ENCODE results near the gene SIRT2.

Gene SIRT2

DNA sequence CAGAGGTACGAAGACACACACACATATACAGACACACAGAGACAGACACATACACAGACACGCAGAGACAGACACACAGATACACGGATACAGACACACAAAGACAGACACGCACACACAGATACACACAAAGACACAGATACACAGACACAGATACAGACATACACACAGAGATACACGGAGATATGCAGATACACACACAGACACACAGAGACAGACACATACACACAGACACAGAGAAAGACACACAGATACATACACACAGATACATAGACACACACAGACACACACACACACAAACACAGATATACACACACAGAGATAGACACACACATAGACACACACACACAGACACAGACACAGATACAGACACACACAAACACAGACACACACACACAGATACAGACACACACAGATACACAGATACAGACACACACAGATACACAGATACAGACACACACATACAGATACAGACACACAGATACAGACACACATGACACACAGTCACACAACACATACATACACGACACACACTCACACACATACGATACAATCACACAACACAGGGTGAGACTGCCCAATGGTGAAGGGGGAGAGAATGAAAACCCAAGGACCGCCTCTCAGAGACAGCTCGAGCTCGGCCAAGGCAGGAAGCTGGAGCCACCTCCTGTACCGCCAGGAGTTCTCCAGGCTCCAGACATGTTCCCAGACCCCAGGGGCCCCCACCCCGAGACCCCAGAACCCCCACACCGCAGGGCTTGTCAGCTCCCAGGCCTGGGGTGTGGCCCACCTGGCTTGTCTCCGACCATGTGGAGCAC lies 21.4 kb upstream of the SIRT2 start:
- Histone ChIP-seq H3K36me3 (ENCODE audit: control insufficient read depth in 2 of 2, insufficient read depth in 2 of 2, low read length in 2 of 2) (peaks cover 5 to 21% of the 10 kb centered on the region in 2 donors), H3K9ac (ENCODE audit: low read depth in 1 of 2, low read length in 2 of 2) (no peak overlapping the region), H3K4me3 (ENCODE audit: low read length in 2 of 2) (no peak overlapping the region), H3K27ac (ENCODE audit: low read depth in 2 of 2, low read length in 2 of 2) (no peak overlapping the region), H3K9me3 (ENCODE audit: control insufficient read depth in 2 of 2, low read length in 2 of 2) (no peaks in the 10 kb centered on the region), H3K27me3 (ENCODE audit: control insufficient read depth in 2 of 2, insufficient read depth in 2 of 2, low read length in 2 of 2) (no peaks in the 10 kb centered on the region), H3K4me1 (ENCODE audit: control insufficient read depth in 2 of 2, insufficient read depth in 2 of 2, low read length in 2 of 2) (no peaks in the 10 kb centered on the region)

DNA sequence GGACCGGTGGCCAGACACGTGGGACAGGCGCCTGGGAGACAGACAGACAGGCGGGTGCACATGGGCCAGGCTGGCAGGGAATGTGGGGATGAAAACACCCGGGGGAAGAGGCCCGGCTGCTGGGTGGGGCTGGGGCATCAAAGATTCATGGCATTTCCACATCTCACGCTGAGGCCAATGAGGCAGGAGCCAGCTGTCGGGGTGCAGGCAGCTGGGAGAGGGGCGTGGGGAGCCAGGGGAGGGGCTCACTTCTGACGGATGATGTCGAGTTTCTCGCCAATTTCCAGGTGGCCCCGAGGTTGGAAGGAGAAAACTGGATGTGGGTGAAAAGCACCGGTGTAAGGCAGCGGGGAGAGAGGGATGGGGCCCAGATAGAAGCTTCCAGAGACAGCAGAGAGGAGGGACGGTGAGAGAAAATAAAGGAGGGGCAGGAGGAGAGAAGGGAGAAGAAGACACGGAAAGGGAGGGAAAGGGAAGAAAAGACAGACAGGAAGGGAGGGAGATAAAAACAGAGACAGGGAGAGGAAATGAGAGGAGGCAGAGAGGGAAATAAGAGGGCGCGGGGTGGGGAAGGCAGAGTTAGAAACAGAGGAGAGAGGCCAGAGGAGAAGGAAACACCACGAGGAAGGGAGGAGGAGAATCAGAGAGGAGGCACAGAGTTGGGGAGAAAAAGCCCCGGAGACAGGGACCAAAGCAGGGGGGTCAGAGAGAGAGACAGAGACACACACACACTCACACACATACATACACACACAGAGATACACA lies 20.6 kb upstream of the SIRT2 start:
- no peaks in the 10 kb centered on the region for H3K27me3 ChIP-seq (ENCODE audit: control insufficient read depth in 2 of 2, insufficient read depth in 2 of 2, low read length in 2 of 2)
- H3K4me3 ChIP-seq (ENCODE audit: low read length in 2 of 2): no peak overlapping the region
- no peak overlapping the region for H3K27ac ChIP-seq (ENCODE audit: low read depth in 2 of 2, low read length in 2 of 2)
- no peaks in the 10 kb centered on the region for H3K9me3 ChIP-seq (ENCODE audit: control insufficient read depth in 2 of 2, low read length in 2 of 2)
- no peak overlapping the region for H3K9ac ChIP-seq (ENCODE audit: low read depth in 1 of 2, low read length in 2 of 2)
- H3K4me1 ChIP-seq (ENCODE audit: control insufficient read depth in 2 of 2, insufficient read depth in 2 of 2, low read length in 2 of 2): no peaks in the 10 kb centered on the region
- H3K36me3 ChIP-seq (ENCODE audit: control insufficient read depth in 2 of 2, insufficient read depth in 2 of 2, low read length in 2 of 2): peaks cover 0 to 15% of the 10 kb centered on the region in 2 donors

DNA sequence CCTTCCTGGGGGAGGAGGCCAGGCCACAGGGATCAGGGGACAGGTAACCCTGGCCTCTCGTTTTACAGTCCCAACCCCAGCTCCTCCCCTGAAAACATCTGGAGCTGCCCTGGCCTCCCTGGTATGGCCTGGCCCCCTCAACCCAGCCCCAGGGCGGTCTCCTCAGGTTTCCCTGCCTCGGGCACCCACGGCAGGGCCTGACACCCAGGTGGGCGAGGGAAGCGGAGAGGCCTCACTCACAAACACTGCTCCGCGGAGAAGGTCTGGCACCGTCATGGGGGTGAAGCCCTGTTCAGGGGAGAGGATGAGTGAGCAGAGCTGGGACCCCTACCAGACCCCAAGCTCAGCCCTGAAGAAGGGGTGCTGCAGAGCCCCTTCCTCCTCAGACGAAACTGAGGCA lies 19.1 kb upstream of the SIRT2 start:
- H3K36me3 ChIP-seq (ENCODE audit: control insufficient read depth in 2 of 2, insufficient read depth in 2 of 2, low read length in 2 of 2): peaks cover 0 to 6% of the 10 kb centered on the region in 2 donors
- no peaks in the 10 kb centered on the region for H3K4me1 ChIP-seq (ENCODE audit: control insufficient read depth in 2 of 2, insufficient read depth in 2 of 2, low read length in 2 of 2)
- no peak overlapping the region for H3K4me3 ChIP-seq (ENCODE audit: low read length in 2 of 2)
- no peak overlapping the region for H3K9ac ChIP-seq (ENCODE audit: low read depth in 1 of 2, low read length in 2 of 2)
- no peaks in the 10 kb centered on the region for H3K9me3 ChIP-seq (ENCODE audit: control insufficient read depth in 2 of 2, low read length in 2 of 2)
- H3K27me3 ChIP-seq (ENCODE audit: control insufficient read depth in 2 of 2, insufficient read depth in 2 of 2, low read length in 2 of 2): no peaks in the 10 kb centered on the region
- no peak overlapping the region for H3K27ac ChIP-seq (ENCODE audit: low read depth in 2 of 2, low read length in 2 of 2)

DNA sequence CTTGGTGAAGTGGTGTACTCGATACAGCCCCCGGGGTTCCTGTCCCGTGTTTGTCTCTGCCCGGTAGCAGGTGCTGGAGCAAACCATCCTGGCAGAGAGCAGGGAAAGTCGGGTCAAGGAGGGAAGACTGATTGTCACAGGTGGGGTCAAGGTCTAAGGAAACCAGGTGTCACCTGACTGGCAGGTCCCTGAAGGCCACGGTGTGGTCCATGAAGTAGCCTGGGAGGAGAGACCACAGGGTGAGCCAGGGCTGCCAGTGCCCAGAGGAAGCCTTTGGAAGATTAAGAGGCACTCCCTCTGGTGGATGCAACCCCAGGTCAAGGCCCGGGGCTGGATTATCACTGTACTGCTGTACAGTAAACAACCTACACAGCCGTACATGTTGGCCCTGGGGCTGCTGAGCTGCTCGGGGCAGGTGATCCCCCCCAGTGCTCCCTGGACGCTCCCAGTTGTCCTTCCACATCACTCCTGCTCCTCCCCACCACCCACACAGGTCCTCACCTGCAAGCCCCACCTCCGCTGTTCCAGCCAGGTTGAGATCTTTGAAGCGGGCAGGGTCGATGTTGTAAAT lies 18.6 kb upstream of the SIRT2 start:
- H3K36me3 ChIP-seq (ENCODE audit: control insufficient read depth in 2 of 2, insufficient read depth in 2 of 2, low read length in 2 of 2): peaks cover 0 to 6% of the 10 kb centered on the region in 2 donors
- no peaks in the 10 kb centered on the region for H3K9me3 ChIP-seq (ENCODE audit: control insufficient read depth in 2 of 2, low read length in 2 of 2)
- H3K27ac ChIP-seq (ENCODE audit: low read depth in 2 of 2, low read length in 2 of 2): no peak overlapping the region
- H3K27me3 ChIP-seq (ENCODE audit: control insufficient read depth in 2 of 2, insufficient read depth in 2 of 2, low read length in 2 of 2): no peaks in the 10 kb centered on the region
- H3K4me1 ChIP-seq (ENCODE audit: control insufficient read depth in 2 of 2, insufficient read depth in 2 of 2, low read length in 2 of 2): no peaks in the 10 kb centered on the region
- no peak overlapping the region for H3K9ac ChIP-seq (ENCODE audit: low read depth in 1 of 2, low read length in 2 of 2)
- no peak overlapping the region for H3K4me3 ChIP-seq (ENCODE audit: low read length in 2 of 2)

DNA sequence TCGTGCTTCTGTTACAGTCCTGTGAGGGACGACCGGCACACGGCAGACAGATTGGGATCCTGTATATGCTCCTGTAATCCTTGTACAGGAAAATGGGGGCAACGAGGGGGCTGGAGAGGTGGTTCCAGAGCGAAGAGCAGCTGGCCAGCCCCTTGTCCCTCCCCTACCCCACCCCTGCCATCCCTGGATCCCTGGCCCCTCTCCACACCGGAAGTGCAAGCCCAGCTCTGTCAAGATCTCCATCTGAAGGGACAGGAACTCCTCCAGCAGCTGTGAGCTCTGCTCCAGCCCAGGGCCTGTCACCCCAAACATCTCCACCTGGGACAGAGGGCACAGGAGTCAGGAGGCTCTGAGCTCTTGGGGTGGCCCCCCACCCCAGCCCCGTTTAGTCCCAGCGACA lies 18.1 kb upstream of the SIRT2 start:
- Histone ChIP-seq H3K4me3 (ENCODE audit: low read length in 2 of 2) (no peak overlapping the region), H3K9ac (ENCODE audit: low read depth in 1 of 2, low read length in 2 of 2) (no peak overlapping the region), H3K27ac (ENCODE audit: low read depth in 2 of 2, low read length in 2 of 2) (no peak overlapping the region), H3K27me3 (ENCODE audit: control insufficient read depth in 2 of 2, insufficient read depth in 2 of 2, low read length in 2 of 2) (no peaks in the 10 kb centered on the region), H3K4me1 (ENCODE audit: control insufficient read depth in 2 of 2, insufficient read depth in 2 of 2, low read length in 2 of 2) (no peaks in the 10 kb centered on the region), H3K36me3 (ENCODE audit: control insufficient read depth in 2 of 2, insufficient read depth in 2 of 2, low read length in 2 of 2) (peaks cover 0 to 6% of the 10 kb centered on the region in 2 donors), H3K9me3 (ENCODE audit: control insufficient read depth in 2 of 2, low read length in 2 of 2) (no peaks in the 10 kb centered on the region)

DNA sequence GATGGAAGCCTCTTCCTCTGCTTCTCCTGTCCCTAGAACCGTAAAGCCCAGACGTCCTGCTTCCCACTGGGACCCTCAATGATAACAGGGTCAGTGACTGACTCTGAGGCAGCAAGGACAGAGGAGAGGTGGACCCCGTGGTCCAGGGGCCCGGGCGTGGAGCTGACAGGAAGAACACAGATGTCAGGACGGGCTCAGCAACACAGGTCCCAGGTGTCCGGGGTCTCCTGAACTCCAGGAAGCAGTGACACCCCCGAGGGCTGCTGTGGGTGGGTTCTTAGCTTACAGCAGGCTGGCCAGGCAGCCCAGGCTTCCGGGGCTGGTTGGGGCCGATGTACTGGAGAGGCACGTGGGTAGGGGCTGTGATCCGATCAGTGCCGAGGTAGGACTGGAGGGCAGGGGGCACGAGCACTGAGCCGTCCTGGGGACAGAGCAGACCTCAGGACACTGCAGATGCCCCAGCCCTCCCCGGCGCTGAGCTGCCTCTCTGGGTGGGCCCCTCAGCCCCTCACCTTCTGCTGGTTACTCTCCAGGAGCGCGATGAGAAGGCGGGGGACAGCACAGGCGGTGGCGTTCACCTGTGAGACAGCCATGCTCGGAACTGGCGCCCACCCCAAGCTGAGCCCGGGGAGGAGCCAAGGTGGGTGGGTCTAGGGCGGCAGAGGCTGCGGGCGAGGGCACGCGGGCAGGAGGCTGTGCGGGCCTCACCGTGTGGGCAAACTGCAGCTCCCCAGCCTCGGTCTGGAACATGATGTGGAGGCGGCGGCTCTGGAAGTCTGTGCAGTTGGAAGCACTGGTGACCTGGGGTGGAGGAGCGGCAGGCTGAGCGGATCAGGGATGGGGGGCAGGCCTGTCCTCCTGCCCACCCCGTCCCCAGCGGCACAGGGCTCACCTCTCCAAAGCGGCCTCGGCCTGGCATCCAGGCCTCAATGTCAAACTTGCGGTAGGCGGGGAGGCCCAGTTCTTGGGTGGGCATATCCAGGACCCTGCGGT lies 16.2 kb upstream of the SIRT2 start:
- Histone ChIP-seq H3K36me3 (ENCODE audit: control insufficient read depth in 2 of 2, insufficient read depth in 2 of 2, low read length in 2 of 2) (no peaks in the 10 kb centered on the region), H3K4me3 (ENCODE audit: low read length in 2 of 2) (no peak overlapping the region), H3K27ac (ENCODE audit: low read depth in 2 of 2, low read length in 2 of 2) (no peak overlapping the region), H3K27me3 (ENCODE audit: control insufficient read depth in 2 of 2, insufficient read depth in 2 of 2, low read length in 2 of 2) (no peaks in the 10 kb centered on the region), H3K9ac (ENCODE audit: low read depth in 1 of 2, low read length in 2 of 2) (no peak overlapping the region), H3K4me1 (ENCODE audit: control insufficient read depth in 2 of 2, insufficient read depth in 2 of 2, low read length in 2 of 2) (no peaks in the 10 kb centered on the region), H3K9me3 (ENCODE audit: control insufficient read depth in 2 of 2, low read length in 2 of 2) (no peaks in the 10 kb centered on the region)

DNA sequence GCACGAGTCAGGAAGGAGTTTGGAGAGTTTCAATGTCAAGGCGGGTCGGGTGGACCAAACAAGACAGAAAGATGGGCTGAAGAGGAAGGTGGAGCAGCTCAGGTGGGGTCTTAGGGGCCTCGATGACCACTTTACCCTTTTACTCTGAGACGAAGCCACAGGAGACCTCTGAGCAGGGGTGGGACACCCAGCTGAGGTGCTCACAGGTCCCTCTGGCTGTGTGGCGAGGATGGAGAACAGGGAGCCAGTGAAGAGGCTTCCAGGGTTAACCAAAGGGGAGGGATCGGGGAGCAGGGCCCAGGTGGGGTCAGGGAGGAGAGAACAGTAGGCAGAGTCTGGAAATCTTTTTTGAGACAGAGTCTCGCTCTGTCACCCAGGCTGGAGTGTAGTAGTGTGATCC lies 14.5 kb upstream of the SIRT2 start:
- no peaks in the 10 kb centered on the region for H3K36me3 ChIP-seq (ENCODE audit: control insufficient read depth in 2 of 2, insufficient read depth in 2 of 2, low read length in 2 of 2)
- H3K4me1 ChIP-seq (ENCODE audit: control insufficient read depth in 2 of 2, insufficient read depth in 2 of 2, low read length in 2 of 2): no peaks in the 10 kb centered on the region
- no peak overlapping the region for H3K27ac ChIP-seq (ENCODE audit: low read depth in 2 of 2, low read length in 2 of 2)
- no peaks in the 10 kb centered on the region for H3K27me3 ChIP-seq (ENCODE audit: control insufficient read depth in 2 of 2, insufficient read depth in 2 of 2, low read length in 2 of 2)
- H3K9me3 ChIP-seq (ENCODE audit: control insufficient read depth in 2 of 2, low read length in 2 of 2): no peaks in the 10 kb centered on the region
- H3K4me3 ChIP-seq (ENCODE audit: low read length in 2 of 2): no peak overlapping the region
- H3K9ac ChIP-seq (ENCODE audit: low read depth in 1 of 2, low read length in 2 of 2): no peak overlapping the region

DNA sequence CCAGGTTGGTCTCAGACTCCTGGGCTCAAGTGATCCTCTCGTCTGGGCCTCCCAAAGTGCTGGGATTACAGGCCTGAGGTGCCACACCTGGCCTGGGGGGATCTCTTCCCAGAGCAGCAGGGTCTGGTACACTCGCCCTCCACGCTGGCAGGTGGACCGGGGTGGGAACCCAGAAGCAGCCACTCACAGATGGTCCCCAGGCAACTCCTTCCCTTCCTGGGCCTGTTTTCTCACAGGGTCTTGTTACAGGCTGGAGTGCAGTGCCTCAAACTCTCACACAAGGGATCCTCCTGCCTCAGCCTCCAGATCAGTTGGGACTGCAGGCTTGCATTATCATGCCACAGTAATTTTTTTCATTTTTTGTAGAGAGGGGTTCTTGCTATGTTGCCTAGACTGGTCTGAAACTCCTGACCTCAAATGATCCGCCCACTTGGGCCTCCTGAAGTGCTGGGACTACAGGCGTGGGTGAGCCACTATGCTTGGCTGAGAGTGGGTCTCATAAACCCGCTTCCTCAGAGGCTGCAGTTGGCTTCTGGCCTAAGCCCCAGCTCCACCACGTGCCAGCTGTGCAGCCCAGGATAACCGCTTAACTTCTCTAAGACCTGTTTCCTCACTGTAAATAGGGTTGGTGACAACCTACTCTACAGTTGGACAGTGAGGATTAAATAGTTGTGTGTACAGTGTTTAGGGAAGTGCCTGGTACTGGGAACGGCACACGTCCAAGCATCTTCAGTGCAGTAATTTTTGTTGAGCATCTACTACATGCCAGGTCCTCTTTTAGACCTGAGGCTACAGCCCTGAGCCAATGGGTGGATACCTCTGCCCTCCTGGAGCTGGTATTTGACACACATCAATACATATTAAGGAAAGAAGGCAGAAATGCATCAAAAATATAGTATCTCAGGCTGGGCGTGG lies 13.4 kb upstream of the SIRT2 start:
- H3K4me3 ChIP-seq (ENCODE audit: low read length in 2 of 2): no peak overlapping the region
- no peak overlapping the region for H3K9ac ChIP-seq (ENCODE audit: low read depth in 1 of 2, low read length in 2 of 2)
- no peak overlapping the region for H3K27ac ChIP-seq (ENCODE audit: low read depth in 2 of 2, low read length in 2 of 2)
- H3K36me3 ChIP-seq (ENCODE audit: control insufficient read depth in 2 of 2, insufficient read depth in 2 of 2, low read length in 2 of 2): peaks cover 1 to 2% of the 10 kb centered on the region in 2 donors
- H3K27me3 ChIP-seq (ENCODE audit: control insufficient read depth in 2 of 2, insufficient read depth in 2 of 2, low read length in 2 of 2): no peaks in the 10 kb centered on the region
- H3K4me1 ChIP-seq (ENCODE audit: control insufficient read depth in 2 of 2, insufficient read depth in 2 of 2, low read length in 2 of 2): no peaks in the 10 kb centered on the region
- H3K9me3 ChIP-seq (ENCODE audit: control insufficient read depth in 2 of 2, low read length in 2 of 2): no peaks in the 10 kb centered on the region

DNA sequence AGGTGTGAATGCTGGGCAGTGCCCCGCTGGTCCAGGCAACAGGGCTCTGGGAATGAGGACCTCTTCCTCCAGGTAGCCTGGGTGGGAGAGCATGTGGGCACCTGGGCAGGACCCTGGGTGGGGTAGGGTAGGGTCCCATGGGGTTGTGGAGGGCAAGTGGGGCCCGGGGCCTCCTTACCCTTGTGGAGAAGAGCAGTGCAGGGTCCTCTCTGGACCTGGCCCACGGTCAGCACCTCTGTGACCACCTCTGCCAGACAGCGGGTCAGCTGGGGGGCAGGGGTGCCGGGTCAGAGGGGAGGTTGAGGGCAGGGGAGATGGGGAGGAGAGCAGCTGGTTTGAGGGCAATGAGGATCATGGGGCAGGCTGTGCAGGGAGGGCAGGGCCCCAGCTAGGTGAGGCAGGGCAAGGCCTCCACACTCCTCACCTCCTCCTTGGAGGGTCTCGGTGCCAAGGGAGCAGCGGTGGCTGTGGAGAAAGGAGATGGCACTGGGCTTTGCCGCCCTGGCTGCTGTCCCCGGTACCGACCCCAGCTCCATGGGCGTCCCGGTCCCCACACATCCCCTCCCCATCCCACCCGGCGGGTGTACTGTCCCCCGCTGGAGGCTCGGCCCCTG lies 12.1 kb upstream of the SIRT2 start:
- H3K27me3 ChIP-seq (ENCODE audit: control insufficient read depth in 2 of 2, insufficient read depth in 2 of 2, low read length in 2 of 2): no peaks in the 10 kb centered on the region
- no peaks in the 10 kb centered on the region for H3K9me3 ChIP-seq (ENCODE audit: control insufficient read depth in 2 of 2, low read length in 2 of 2)
- no peaks in the 10 kb centered on the region for H3K4me1 ChIP-seq (ENCODE audit: control insufficient read depth in 2 of 2, insufficient read depth in 2 of 2, low read length in 2 of 2)
- no peak overlapping the region for H3K9ac ChIP-seq (ENCODE audit: low read depth in 1 of 2, low read length in 2 of 2)
- H3K36me3 ChIP-seq (ENCODE audit: control insufficient read depth in 2 of 2, insufficient read depth in 2 of 2, low read length in 2 of 2): peaks cover 6 to 13% of the 10 kb centered on the region in 2 donors
- no peak overlapping the region for H3K4me3 ChIP-seq (ENCODE audit: low read length in 2 of 2)
- H3K27ac ChIP-seq (ENCODE audit: low read depth in 2 of 2, low read length in 2 of 2): no peak overlapping the region
